ENCODE results near the gene CASTOR1. TPM values are rescaled to one million over a fixed set of nuclear protein-coding genes. Genes with fewer than 3 reads are reported as not detected.
A peak's percentile ranks its signal among the peaks of the same experiment; 100 is the strongest.

Gene CASTOR1
- polyA plus RNA-seq, 1 of the 3 experiments (the other 2 are of a cell fraction), result 14.4 TPM

DNA sequence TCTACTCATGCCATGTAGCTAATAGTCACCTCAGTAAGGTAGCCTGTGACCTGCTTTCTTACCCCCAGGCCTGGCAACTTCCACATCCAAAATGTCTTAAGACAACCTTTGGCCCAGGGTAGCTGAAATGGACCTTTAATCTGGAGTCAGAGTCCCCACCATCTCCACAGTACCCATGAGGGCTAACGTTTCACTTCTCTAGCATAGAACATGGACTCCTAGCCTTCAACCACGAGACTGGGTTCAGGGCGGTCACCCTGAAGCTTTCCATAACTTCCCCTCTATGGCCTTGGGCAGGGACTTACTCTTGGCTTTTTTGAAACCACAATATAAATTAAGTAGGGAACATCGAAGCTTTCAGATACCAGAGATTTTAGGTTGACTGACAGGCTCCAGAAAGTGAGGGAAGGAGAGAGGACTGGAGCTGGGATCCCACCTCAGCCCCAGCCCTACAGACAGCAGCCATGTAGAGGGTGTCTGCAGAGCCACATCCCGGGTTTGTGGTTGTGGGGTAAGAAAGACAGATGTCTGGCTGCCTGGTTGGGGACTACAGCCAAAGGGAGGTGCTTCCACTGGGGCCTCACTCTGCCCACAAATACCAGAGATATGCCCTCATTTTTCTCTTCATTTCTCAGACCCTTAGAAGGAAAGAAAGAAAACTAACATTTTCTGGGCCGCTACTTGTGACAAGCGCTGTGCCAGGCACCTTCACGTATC, 34.9 kb upstream of the CASTOR1 start:
- Histone ChIP-seq H3F3A (replicated peaks; ENCODE audit: insufficient read depth) (peaks cover 18% of the 10 kb centered on the region), H3K27ac (ENCODE audit: low read depth in 2 of 2, low read length in 1 of 2) (no peak overlapping the region; a peak in 1 of 4 replicates), H3K79me2 (ENCODE audit: insufficient read depth) (peaks cover 41% of the 10 kb centered on the region), H3K9ac (no peak overlapping the region), H3K4me1 (ENCODE audit: control insufficient read depth in 1 of 2, insufficient read depth in 2 of 2, low read depth in 1 of 2, low read length in 1 of 2) (peaks cover 0 to 25% of the 10 kb centered on the region in 2 experiments; a peak in 2 of 4 replicates), H3K4me3 (ENCODE audit: low read depth in 2 of 2, low read length in 1 of 2) (peak overlapping the region in 1 of 2 experiments; percentile 79; a peak in 1 of 4 replicates), H3K36me3 (replicated peaks in 1 of 2; ENCODE audit: control insufficient read depth in 1 of 2, insufficient read depth in 2 of 2, low read length in 1 of 2) (peaks cover 5 to 8% of the 10 kb centered on the region in 2 experiments), H2AFZ (ENCODE audit: low read depth) (no peak overlapping the region), H3K9me2 (no peaks in the 10 kb centered on the region), H4K20me1 (ENCODE audit: insufficient read depth) (peaks cover 38% of the 10 kb centered on the region), H3K9me3 (no peaks in the 10 kb centered on the region), H3K27me3 (ENCODE audit: insufficient read depth) (no peaks in the 10 kb centered on the region), H3K4me2 (peak overlapping the region; percentile 95)
- POLR2A ChIA-PET, result interaction anchor here (0.7 kb wide), 1 partner anchor 11 kb away, joined by 3 read pairs; no protein-coding TSS in a partner anchor
- 88% methylated on average over 8 of the region's 8 CpGs for WGBS (ENCODE audit: low lambda C conversion rate)
- CTCF ChIA-PET, result interaction anchor here (0.6 to 7.7 kb wide), 3 partner anchors 13 to 63 kb away, joined by 3 to 42 read pairs (median 3); partner anchors contain the start of genes CASTOR1 and RNF215
- no peak for DNase-seq
- no peak for TF ChIP-seq TCF12 (IDR thresholded peaks at IDR 0.05)
- no peak for TF ChIP-seq RCOR1 (IDR thresholded peaks at IDR 0.05; ENCODE audit: low read length)
- TF ChIP-seq, protein P1, sequence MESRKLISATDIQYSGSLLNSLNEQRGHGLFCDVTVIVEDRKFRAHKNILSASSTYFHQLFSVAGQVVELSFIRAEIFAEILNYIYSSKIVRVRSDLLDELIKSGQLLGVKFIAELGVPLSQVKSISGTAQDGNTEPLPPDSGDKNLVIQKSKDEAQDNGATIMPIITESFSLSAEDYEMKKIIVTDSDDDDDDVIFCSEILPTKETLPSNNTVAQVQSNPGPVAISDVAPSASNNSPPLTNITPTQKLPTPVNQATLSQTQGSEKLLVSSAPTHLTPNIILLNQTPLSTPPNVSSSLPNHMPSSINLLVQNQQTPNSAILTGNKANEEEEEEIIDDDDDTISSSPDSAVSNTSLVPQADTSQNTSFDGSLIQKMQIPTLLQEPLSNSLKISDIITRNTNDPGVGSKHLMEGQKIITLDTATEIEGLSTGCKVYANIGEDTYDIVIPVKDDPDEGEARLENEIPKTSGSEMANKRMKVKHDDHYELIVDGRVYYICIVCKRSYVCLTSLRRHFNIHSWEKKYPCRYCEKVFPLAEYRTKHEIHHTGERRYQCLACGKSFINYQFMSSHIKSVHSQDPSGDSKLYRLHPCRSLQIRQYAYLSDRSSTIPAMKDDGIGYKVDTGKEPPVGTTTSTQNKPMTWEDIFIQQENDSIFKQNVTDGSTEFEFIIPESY (IDR thresholded peaks at IDR 0.05; ENCODE audit: borderline replicate concordance, low read depth), result no peak
- no peak for TF ChIP-seq USF2 (IDR thresholded peaks at IDR 0.05; ENCODE audit: borderline replicate concordance, low read depth, low read length)
- TF ChIP-seq, protein P2, sequence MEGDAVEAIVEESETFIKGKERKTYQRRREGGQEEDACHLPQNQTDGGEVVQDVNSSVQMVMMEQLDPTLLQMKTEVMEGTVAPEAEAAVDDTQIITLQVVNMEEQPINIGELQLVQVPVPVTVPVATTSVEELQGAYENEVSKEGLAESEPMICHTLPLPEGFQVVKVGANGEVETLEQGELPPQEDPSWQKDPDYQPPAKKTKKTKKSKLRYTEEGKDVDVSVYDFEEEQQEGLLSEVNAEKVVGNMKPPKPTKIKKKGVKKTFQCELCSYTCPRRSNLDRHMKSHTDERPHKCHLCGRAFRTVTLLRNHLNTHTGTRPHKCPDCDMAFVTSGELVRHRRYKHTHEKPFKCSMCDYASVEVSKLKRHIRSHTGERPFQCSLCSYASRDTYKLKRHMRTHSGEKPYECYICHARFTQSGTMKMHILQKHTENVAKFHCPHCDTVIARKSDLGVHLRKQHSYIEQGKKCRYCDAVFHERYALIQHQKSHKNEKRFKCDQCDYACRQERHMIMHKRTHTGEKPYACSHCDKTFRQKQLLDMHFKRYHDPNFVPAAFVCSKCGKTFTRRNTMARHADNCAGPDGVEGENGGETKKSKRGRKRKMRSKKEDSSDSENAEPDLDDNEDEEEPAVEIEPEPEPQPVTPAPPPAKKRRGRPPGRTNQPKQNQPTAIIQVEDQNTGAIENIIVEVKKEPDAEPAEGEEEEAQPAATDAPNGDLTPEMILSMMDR (IDR thresholded peaks at IDR 0.05), result no peak
- TF ChIP-seq SMC3 (IDR thresholded peaks at IDR 0.05; ENCODE audit: low read depth, low read length), result no peak
- TF ChIP-seq GABPA (IDR thresholded peaks at IDR 0.05; ENCODE audit: low read depth), result no peak
- no peak for TF ChIP-seq TAF1 (IDR thresholded peaks at IDR 0.05; ENCODE audit: borderline replicate concordance, low read depth, low read length)
- no peak for TF ChIP-seq RXRA (IDR thresholded peaks at IDR 0.05; ENCODE audit: borderline replicate concordance, low read depth)
- no peak for TF ChIP-seq REST (IDR thresholded peaks at IDR 0.05; ENCODE audit: low read depth, low read length)
- no peak for TF ChIP-seq NFIC (IDR thresholded peaks at IDR 0.05; ENCODE audit: borderline replicate concordance)

Data from SK-N-SH (cell line).